GM21515 (cell line): ENCODE results near the gene FOXP3.

Experiments
- ATAC-seq: cut with Tn5 transposase; IDR thresholded peaks from one replicate; pipeline ENCODE4 v1.9.1; 2021; ENCODE audit not compliant: unreplicated experiment

The FOXP3 gene

DNA sequence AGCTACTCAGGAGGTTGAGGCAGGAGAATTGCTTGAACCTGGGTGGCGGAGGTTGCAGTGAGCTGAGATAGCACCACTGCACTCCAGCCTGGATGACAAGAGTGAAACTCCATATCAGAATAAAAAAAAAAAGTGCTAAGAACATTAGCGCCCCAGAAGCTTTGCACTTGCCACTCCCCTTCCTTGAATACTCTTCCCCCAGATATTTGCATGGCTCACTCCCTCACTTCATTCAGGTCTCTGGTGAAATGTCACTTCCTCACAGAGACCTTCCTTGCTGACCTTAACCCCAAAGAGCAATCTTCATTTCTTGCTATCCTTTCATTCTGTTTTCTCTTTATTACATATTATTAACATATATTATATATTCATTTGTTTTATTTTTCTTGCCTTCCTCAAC is 42.6 kb downstream of the FOXP3 start:
- no peak for ATAC-seq

DNA sequence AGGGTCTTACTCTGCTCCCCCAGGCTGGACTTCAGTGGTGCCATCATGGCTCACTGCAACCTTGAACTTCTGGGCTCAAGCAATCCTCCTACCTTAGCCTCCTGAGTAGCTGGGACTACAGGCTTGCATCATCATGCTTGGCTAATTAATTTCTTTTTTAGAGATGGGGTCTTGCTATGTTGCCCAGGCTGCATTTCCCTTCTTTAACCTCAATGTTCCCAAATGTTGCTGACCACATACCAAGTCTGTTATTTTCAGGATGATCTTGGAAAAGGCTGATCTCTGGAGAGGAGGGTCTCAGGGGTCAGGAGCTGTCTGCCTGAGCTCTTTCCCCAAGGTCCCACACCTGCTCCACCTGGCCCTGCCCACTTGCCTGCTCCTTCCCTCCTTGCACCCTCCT is 44.4 kb downstream of the FOXP3 start:
- ATAC-seq = no peak

- ATAC-seq = no peak
These were observed 49.4 kb downstream of the FOXP3 start for GRCh38 chrX:49214996-49215526.

DNA sequence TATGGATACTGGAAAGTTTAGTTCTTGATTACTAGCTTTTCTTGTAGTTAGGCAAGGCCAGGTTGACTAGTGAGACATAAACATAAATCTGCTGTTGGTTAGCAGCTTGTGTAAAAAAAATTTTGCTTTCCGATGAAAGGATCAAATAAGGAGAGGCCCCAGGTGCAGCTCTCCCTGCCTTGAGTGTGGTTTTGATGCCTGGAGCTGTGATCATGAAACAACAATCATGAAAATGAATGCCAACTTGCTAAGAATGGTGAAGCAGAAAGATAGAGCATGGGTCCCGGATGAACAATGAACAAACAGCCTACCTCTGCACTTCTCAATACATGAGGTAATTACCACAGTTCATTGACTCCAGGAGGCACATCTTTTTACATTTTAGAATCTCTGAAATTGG is 50.1 kb downstream of the FOXP3 start:
- ATAC-seq = no peak

- ATAC-seq = no peak
These were observed 51.6 kb downstream of the FOXP3 start for GRCh38 chrX:49212861-49213260.

DNA sequence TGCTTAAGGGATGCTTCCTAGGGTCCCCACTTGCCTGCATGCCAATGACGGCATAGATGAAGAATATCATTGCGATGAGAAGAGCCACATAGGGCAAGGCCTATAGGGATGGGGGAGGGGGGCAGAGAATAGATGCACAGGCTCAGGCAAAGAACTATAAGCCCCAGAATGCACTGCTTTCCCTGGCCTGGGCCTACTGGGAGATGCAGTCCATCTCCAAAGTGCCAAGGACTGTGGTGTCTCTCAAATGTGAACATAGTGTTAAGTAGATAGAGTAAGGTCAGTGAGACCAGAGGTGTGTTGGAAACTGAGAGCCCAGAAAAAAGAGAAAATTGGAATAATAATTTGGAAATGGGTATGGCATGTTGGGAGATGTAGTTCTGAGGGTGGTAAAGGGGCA is 52.3 kb downstream of the FOXP3 start:
- ATAC-seq = no peak

DNA sequence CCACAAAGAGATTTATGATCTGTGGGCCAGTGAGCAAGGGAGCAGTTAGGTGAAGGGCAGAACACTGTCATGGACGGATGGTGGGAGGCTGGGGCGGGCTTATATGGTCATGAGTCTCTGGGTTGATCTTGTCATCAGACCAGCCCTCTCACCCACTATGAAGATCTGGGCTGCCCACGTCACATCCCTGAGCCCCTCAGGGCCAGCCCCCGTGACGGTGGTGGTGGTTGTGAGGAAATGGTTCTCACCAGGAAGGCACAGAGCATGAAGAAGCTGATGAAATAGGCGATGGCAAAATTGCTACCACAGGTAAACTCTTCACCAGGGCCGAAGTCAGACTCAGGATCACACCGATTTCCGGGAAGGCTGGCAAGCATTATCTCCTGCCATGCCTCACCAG is 53.4 kb downstream of the FOXP3 start:
- ATAC-seq = no peak

GRCh38 chrX:49210406-49210805 is 54.1 kb downstream of the FOXP3 start:
- no peak for ATAC-seq

DNA sequence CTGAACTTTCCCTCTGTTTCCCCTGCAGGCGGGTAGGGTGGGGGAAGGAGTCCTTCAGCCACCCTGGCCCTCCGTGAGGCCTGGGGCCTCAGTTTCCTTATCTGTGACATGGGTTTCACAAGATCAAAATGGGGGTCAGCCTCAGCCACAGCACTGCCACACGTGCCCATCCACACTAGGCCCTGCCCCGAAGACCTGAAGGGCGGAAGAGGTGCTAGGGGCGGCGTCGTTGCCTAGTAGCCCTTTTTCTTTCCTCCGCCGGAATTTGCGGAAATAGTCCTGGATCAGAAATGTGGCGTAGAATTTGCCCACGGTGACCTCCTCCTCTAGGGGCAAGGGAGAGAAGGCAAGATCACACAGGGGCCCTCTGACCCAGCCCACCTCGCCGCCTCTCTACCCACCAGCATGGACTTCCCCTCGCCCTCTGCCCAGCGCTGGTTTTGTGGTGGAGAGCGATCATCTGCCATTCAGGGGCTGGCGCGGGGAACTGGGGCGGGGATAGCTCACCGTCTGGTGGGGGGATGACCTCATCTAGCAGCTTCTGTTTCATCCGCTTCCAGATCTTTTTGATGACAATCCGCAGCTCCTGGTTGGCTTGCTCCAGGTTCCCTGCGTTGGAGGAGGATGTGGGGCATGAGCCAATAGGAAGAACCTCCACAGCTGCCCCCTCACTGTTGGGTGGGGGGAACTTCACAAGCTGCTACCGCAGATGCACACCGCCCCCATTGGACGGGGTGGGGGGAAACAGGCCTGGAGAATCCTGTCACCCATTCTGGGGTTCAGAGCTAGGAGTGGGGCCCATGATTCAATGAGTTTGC is 54.9 kb downstream of the FOXP3 start:
- no peak for ATAC-seq

- no peak for ATAC-seq
These were observed 56.1 kb downstream of the FOXP3 start for GRCh38 chrX:49208399-49208798.

GRCh38 chrX:49206543-49206942 is 58.0 kb downstream of the FOXP3 start:
- ATAC-seq = no peak

GRCh38 chrX:49205443-49205842 is 59.1 kb downstream of the FOXP3 start:
- ATAC-seq = no peak

- no peak for ATAC-seq
These were observed 59.8 kb downstream of the FOXP3 start for GRCh38 chrX:49204709-49205108.

DNA sequence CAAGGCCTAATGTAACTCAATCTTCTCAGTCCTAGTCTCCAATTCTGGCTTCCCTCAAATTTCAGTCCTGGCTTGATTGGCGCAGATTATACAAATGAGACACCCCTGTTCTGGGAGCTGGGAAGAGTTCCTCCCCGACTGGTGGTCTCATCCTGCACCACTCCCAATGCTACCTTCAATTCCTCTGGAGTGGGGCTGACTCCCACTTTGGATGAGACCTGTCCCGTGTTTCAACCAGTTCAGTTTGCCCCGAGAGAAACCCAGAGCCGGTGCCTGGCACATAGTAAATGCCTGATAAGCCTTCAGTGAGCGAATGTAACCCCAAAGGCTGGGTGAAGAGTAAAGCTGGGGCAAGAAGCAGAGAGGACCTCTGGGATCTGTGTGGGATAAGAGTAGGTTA is 60.5 kb downstream of the FOXP3 start:
- no peak for ATAC-seq

GRCh38 chrX:49203536-49203935 is 61.0 kb downstream of the FOXP3 start:
- no peak for ATAC-seq

DNA sequence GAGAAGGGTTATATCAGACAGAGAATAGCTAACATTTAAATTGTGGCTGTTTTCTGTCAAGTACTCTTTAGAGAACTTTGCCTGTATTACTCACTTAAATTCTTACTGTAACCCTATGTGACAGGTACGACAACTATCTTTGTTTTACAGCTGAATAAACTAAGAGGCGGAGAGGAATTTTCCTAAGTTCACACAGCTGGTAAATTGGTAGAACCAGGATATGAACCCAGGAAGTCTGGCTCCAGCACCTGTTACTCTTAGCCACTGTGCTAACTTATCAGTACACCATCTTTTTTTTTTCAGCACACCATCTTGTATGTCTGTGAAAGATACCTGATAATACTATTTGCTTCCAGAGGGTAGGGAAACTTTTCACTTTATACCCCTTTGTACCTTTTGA is 62.5 kb downstream of the FOXP3 start:
- ATAC-seq = no peak
